HG02870 (cell line): ENCODE measurements around the gene TNFSF12.
A peak's percentile ranks its signal among the peaks of the same experiment; 100 is the strongest.

Source experiments
- ATAC-seq: cut with Tn5 transposase; IDR thresholded peaks from one replicate; pipeline ENCODE4 v1.9.1; 2021; ENCODE audit warnings: mild to moderate bottlenecking, moderate library complexity; ENCODE audit not compliant: unreplicated experiment

TNFSF12 gene

DNA sequence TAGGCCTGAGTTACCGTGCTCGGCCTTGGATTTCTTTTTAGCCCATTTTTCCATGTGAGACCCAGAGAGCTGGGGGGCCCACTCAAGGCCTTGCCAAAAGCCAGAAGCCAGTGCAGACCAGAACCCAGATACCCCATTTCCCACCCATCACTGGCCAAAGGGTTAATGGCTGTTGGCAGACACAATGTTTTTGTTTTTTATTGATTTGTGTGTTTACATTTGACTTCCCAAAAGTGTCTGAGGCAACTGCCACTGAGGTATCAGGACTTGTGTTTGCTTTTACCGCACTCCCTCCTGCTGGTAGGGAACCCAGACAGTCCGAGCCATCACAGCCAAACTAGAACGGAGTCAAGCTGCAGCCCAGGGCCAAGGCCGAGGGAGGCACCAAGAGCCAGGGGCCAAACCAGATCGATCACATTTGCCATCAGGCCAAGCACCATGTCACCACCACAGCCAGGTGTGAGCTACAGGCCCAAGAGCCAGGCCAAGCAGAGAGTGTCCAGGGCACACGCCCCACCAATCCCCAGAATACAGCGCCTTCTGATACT lies 7.7 kb upstream of the TNFSF12 start:
- no peak for ATAC-seq

DNA sequence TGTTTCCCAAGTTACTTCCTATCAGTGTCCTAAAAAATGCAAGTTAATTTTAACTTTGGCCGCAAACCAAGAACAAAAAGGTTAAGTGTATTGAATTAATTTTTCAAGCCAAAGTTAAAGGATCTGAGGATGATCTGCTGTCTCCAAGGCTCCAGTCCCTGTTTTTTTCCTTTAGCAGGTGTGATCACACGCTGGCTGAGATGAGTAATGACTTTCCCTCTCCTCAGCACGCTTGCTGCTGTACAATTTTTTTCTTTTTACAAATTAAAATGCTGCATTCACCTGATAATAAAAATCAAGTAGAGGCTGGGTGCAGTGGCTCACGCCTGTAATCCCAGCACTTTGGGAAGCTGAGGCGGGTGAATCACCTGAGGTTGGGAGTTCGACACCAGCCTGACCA lies 3.9 kb upstream of the TNFSF12 start:
- no peak for ATAC-seq

DNA sequence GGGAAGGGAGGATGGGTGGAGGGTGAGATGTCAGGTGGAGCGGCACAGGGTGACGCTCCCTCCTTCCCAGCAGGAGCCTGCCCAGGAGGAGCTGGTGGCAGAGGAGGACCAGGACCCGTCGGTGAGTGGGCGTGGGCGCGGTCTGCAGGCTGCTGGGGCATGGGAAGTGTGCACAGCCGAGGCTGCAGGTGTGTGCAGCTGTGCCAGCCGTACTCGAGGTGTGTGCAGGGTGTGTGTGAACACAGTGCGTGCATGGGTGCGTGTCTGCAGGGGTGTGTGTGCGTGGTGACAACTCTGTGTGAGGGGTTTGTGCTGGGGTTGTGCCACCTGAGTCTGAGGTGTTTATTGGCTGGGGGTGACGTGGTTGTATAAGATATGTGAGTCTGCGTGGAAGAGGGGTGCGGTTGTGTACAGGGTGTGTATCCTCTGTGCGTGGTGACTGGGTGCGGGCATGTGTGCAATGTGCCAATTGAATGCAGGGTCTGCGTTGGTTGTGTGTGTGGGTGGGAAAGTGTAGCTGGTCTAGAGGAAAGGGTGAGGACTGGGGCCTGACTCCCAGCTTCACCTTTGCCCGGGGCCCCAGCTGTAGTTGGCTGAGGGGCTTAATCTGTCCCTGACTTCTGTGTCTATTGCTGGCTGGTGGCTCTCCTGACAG lies 670 bp downstream of the TNFSF12 start:
- ATAC-seq, result no peak

DNA sequence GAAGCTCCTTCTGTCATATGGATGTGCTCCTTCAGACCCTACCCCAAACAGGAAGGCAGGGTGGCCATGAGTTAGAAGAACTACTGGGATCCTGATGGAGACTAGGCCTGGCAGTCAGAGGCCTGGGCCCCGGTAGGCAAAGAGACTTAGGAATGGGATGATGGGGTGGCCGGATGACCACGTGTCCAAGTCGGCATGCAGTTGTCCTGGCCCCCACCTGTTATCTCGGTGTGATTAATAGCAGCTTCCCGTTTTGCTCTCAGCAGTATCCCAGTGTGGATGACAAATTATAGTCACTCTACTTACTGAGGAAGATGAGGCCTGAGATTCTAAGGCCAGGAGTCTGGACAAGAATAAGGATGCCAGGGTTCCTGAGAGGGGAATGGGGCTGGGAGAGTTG lies 1.5 kb downstream of the TNFSF12 start:
- no peak for ATAC-seq

DNA sequence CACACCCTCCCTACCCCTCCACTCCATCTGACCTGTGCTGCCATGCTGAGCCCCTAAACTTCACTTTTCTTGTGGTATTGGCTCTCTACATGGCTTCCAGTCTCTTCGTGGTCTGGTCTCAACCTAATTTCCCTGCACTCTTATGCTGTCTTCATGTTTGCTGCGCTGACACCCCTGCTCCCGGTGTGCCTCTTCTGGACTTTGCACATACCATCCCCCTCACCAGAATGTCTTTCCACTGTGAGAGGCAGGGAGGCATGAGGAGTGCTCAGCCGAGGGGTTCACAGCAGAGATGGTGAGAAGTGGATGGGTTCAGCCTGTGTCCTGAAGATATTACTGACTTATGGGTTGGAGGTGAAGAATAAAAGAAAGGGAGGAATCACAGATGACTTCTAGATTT lies 2.5 kb downstream of the TNFSF12 start:
- ATAC-seq, result no peak

DNA sequence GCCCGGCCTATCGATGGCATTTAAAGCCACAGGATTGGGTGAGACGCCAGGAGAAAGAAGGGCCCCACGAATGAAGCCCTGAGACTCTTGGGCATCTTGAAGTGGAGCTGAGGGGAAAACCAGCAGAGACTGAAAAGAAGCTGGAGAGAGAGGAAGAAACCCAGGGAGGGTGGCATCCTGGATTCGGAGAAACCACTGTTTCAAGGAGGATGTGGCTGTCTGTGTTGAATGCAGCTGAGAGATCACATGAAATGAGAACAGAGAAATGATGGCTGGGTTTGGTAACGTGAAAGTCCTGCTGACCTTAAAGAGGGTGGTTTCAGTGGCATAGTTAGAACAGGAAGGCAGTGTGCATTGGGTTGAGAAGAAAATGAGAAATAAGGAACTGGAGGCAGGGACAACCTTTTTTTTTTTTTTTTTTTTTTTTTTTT lies 3.8 kb downstream of the TNFSF12 start:
- ATAC-seq, result no peak

DNA sequence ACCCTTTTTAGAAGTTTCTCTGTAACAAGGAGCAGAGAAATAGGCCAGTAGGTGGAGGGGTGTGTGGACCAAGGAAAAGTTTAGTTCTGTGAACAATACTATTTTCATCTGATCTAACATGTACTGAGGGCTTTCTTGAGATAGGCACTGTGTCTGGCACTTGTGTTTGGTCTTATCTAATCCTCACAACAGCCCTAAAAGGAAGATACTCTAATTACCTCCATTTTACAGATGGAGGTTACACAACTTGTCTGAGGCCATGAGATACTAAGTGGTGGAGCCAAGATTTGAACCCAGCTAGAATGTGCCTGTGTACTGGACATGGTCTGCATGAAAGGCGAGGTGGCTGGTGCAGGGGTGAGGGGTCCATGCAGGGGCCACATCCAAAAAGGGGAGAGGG lies 4.5 kb downstream of the TNFSF12 start:
- no peak for ATAC-seq

DNA sequence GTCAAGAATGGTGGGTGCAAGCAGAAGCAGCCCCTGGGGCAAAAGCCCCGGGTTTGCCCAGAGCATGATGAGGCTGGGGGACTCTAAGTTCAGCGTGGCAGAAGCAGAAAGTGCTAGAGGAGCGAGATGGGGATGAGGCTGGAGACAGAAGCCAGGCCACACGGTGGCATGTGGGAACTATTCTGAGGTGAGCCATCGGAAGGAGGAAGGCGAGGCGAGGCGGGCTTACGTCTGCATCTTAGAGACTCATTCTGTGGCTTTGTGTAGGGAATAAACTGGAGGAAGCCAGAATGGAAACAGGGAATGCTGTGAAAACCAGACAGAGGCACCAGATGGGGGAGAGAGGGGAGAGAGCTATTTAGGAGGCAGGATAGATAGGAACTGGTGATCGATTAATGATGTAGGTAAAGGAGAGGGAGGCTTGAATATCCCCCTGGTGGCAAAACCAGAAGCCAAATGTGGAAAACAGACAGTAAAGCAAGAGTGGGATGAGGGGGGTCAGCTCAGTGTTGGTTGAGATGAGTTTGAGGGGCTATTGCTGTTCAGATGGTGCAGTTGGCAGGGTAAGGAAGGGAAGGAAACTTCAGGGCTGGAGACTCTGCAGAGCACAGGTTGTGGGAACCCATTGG lies 6.6 kb downstream of the TNFSF12 start:
- no peak for ATAC-seq

DNA sequence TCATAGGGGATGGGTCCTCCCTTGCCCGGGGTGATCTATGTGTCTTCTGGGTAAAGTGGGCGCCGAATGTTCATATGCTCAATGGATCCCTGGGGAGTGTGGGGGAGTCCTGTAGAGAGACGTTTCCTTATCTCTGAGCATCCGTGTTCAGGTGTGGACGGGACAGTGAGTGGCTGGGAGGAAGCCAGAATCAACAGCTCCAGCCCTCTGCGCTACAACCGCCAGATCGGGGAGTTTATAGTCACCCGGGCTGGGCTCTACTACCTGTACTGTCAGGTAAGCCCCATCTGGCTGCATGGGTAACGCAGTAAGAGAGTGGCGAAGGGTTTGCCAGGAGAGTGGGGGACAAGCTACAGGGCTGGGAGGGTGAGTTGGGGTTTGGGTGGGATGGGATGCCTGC lies 7.8 kb downstream of the TNFSF12 start:
- no peak for ATAC-seq

DNA sequence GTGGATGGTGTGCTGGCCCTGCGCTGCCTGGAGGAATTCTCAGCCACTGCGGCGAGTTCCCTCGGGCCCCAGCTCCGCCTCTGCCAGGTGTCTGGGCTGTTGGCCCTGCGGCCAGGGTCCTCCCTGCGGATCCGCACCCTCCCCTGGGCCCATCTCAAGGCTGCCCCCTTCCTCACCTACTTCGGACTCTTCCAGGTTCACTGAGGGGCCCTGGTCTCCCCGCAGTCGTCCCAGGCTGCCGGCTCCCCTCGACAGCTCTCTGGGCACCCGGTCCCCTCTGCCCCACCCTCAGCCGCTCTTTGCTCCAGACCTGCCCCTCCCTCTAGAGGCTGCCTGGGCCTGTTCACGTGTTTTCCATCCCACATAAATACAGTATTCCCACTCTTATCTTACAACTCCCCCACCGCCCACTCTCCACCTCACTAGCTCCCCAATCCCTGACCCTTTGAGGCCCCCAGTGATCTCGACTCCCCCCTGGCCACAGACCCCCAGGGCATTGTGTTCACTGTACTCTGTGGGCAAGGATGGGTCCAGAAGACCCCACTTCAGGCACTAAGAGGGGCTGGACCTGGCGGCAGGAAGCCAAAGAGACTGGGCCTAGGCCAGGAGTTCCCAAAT lies 8.4 kb downstream of the TNFSF12 start:
- ATAC-seq, result no peak

DNA sequence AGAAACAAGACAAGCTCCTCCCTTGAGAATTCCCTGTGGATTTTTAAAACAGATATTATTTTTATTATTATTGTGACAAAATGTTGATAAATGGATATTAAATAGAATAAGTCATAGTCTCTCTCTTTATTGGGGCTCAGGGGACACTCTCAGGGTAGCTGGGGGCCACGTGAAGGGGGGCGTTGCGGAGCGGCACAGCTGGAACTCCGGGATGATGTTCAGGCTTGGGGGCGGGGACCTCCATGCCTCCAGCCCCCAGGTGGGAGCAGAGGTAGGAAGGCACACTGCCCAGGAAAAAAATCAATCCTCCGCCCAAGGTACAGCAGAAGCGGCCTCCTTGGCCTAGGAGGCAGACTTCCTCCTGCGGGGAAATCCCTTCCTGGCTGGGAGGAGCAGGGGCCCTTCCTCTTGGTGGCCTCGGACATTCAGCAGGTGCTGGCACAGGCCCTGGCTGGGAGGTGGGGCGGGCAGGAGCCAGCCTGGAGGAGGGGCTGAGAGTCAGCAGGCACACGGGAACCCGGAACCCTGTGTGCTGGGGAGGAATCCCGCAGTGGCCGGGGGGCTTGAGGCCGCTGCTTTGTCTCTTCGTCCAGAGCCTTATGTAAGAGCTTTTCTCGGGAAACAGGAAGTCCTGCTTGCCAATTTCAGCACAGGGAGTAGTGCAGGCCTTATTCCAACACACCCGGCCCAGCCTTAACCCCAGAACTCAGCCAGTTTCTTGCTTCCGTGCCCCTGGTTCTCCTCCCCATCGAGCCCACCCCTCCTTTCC lies 9.1 kb downstream of the TNFSF12 start:
- ATAC-seq, result no peak

DNA sequence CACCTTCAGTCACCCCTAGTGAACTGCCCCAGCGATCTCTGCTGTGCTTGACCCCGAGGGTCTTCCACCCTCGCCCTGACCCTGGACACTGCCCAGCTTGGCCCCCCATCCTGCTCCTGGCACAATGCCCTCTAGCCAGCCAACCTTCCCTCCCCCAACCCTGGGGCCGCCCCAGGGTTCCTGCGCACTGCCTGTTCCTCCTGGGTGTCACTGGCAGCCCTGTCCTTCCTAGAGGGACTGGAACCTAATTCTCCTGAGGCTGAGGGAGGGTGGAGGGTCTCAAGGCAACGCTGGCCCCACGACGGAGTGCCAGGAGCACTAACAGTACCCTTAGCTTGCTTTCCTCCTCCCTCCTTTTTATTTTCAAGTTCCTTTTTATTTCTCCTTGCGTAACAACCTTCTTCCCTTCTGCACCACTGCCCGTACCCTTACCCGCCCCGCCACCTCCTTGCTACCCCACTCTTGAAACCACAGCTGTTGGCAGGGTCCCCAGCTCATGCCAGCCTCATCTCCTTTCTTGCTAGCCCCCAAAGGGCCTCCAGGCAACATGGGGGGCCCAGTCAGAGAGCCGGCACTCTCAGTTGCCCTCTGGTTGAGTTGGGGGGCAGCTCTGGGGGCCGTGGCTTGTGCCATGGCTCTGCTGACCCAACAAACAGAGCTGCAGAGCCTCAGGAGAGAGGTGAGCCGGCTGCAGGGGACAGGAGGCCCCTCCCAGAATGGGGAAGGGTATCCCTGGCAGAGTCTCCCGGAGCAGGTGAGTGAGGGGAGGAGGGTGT lies 9.9 kb downstream of the TNFSF12 start, which contains the start of gene TNFSF13:
Gene TNFSF13 (plus strand): TSS at position 207 of the 776 bp plus-strand sequence. CDS start 290 bp downstream, at position 497.
- no peak for ATAC-seq

DNA sequence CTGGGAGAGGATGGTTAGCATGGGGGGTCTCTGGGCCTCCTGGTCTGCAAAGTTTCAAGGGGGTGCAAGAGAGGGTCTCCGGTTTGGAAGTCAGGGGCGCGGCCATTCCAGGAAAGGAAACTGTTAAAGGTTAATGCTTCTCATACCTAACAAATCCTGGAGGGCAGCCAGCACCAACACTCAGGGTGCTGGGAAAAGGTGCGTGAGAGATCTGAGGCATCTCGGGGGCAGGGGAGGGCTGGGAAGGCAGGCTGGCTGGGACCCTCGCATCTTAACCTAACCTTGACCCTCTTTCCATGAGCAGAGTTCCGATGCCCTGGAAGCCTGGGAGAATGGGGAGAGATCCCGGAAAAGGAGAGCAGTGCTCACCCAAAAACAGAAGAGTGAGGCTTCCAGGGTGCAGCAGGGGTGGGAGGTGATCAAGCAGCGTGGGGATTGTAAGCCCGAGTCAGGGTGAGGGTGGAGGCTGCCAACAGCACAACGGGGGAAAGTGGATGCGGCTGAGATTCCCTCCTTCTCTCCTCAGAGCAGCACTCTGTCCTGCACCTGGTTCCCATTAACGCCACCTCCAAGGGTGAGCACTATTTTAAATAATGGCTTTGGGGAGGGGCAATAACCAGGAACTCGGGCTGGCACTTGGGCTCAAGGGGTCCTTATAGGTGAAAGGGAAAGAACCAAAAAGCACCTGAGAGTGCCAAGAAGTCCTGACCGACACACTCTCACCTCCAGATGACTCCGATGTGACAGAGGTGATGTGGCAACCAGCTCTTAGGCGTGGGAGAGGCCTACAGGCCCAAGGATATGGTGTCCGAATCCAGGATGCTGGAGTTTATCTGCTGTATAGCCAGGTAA lies 10.7 kb downstream of the TNFSF12 start:
- no peak for ATAC-seq

DNA sequence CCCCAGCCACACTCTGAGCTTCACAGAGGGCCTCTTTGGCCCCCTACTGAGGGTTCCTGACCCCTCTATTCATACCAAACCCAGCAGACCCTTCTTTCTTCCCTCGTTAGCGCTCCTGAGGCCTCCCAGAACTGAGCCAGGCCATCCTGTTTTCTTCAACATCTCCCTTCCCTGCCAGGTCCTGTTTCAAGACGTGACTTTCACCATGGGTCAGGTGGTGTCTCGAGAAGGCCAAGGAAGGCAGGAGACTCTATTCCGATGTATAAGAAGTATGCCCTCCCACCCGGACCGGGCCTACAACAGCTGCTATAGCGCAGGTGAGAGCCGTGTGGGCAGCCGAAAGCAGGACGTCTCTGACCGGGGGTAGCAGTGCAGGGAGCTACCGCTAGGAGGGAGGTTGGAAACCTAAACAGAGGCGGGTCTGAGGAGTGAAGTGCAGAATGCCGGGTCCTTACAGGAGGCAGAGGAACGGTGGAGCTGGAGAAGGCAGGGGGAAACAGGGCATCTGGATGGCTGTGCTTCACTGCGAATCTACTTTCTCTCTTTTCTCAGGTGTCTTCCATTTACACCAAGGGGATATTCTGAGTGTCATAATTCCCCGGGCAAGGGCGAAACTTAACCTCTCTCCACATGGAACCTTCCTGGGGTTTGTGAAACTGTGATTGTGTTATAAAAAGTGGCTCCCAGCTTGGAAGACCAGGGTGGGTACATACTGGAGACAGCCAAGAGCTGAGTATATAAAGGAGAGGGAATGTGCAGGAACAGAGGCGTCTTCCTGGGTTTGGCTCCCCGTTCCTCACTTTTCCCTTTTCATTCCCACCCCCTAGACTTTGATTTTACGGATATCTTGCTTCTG lies 11.5 kb downstream of the TNFSF12 start:
- no peak for ATAC-seq

DNA sequence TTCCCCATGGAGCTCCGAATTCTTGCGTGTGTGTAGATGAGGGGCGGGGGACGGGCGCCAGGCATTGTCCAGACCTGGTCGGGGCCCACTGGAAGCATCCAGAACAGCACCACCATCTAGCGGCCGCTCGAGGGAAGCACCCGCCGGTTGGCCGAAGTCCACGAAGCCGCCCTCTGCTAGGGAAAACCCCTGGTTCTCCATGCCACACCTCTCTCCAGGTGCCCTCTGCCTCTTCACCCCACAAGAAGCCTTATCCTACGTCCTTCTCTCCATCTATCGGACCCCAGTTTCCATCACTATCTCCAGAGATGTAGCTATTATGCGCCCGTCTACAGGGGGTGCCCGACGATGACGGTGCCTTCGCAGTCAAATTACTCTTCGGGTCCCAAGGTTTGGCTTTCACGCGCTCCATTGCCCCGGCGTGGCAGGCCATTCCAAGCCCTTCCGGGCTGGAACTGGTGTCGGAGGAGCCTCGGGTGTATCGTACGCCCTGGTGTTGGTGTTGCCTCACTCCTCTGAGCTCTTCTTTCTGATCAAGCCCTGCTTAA lies 12.2 kb downstream of the TNFSF12 start:
- peak; percentile 55 for ATAC-seq

DNA sequence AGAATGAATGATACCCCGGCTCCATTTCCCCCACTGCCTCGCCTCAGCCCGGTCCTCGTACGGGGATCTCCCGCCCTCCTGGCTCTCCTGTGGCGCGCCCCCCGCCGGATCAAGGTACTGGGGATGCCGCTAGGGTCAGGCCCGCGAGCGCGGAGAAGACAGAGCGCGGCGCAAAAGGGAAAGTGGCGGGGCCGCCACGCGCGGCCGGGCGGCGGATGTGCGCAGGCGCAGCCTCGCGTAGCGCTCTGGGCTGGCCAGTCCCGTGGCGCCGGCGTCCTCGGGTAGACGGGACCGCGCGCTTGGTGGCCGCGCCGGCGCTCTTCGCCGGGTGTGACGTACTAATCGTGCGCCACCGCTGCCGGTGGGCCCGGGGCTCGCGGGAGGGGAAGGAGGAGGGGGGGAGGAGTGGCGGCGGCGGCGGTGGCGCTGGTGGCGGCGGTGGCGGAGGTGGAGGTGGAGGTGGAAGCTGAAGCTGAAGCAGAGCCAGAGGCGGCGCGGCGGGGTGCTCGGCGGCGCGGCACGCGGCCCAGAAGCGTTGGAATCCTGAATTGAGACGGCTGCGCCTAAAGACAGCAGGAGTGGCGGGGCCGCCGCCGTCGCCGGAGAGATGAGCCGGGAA lies 12.8 kb downstream of the TNFSF12 start, which contains the start of gene SENP3:
Gene SENP3 (plus strand): TSS at position 331 of the 619 bp plus-strand sequence. CDS start 1,158 bp downstream, outside the sequence.
- ATAC-seq, result peak; percentile 68

DNA sequence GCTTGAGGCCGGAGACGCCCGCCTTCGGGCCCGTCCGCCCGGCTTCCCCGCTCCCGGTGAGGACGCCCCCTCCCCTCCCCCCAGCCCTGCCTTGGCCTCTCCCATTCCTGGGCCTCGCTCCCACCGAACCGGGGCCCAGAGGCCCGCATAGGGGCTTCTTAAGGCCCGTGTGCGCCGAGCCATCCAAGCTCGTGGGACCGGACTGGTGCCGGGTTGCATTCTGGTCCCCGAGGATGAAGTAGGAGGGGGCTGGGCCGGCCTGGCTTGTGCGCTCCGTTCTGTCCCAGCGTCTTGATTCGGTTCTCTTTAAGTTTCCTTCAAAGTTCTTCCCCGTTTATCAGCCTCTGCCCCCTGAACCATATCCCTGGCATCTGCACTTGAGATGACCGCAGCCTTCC lies 13.3 kb downstream of the TNFSF12 start:
- ATAC-seq, result no peak
